ENCODE results near the gene VWF. TPM values are rescaled to one million over a fixed set of nuclear protein-coding genes. Genes with fewer than 3 reads are reported as not detected.
A peak's percentile ranks its signal among the peaks of the same experiment; 100 is the strongest.

The VWF gene
- total RNA-seq, 6 donors from 2014 or later, result 292 to 543 (median 360) TPM

DNA sequence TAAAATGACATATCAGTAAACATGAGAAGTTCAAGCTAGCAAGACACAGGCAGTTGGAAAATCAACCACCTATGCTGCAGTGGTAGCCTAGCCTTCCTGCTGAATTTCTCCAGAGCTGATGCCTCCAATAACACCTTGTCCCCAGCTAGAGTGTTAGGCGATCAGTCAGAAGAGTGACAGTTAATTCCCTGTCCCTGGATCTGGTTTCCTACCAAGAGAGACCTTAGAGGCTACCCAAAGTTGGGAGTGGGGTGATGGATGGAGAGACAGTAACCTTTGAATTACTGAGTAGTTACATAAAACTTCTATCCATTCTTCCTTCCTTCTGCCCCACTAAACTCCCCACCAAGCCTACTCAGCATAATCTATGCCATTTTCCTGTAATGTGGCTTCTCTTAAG is 177.5 kb downstream of the VWF start:
- Histone ChIP-seq H3K9me3 (no peaks in the 10 kb centered on the region), H3K27me3 (peaks cover 0 to 15% (median 4%) of the 10 kb centered on the region in 4 donors)
- no peak for DNase-seq

DNA sequence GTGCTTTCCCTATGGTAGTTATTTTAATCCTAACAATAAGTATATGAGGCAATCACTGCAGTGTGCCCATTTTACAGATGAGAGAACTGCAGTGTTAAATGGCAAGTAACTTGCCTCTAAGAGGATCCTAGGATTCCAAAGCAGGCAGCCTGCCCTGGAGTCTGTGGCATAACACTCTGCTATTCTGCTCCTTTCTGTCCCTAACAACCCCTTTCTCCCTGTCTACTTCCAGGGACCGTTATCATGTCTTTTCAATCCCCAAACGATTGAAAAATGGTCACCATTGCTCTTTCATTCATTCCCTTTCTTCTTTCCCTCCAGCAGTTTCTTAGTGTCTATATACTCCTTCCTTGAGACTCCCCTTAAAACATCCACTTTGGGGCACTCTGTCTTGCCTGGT is 178.1 kb downstream of the VWF start:
- Histone ChIP-seq H3K9me3 (no peaks in the 10 kb centered on the region), H3K4me1 (peaks cover 0 to 11% (median 6%) of the 10 kb centered on the region in 4 donors), H3K36me3 (peaks cover 0 to 73% (median 4%) of the 10 kb centered on the region in 4 donors), H3K27ac (no peak overlapping the region), H3K4me3 (no peak overlapping the region), H3K27me3 (peaks cover 0 to 15% (median 4%) of the 10 kb centered on the region in 4 donors)
- WGBS, 2 donors, result 61 to 82% methylated on average over 2 of the region's 2 CpGs
- DNase-seq (no peak), ATAC-seq (ENCODE audit: low FRiP score in 2 of 2) (no peak)
- TF ChIP-seq POLR2AphosphoS5 (IDR thresholded peaks at IDR 0.05), result no peak
- TF ChIP-seq, protein P1, sequence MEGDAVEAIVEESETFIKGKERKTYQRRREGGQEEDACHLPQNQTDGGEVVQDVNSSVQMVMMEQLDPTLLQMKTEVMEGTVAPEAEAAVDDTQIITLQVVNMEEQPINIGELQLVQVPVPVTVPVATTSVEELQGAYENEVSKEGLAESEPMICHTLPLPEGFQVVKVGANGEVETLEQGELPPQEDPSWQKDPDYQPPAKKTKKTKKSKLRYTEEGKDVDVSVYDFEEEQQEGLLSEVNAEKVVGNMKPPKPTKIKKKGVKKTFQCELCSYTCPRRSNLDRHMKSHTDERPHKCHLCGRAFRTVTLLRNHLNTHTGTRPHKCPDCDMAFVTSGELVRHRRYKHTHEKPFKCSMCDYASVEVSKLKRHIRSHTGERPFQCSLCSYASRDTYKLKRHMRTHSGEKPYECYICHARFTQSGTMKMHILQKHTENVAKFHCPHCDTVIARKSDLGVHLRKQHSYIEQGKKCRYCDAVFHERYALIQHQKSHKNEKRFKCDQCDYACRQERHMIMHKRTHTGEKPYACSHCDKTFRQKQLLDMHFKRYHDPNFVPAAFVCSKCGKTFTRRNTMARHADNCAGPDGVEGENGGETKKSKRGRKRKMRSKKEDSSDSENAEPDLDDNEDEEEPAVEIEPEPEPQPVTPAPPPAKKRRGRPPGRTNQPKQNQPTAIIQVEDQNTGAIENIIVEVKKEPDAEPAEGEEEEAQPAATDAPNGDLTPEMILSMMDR (IDR thresholded peaks at IDR 0.05), result no peak
- TF ChIP-seq EP300 (IDR thresholded peaks at IDR 0.05), result no peak

More for the DNA sequence above, 177.5 kb downstream of the VWF start:
- WGBS, 2 donors, result 75 to 77% methylated on average over 1 of the region's 1 CpG
- Histone ChIP-seq H3K4me3 (no peak overlapping the region), H3K27ac (no peak overlapping the region), H3K4me1 (peaks cover 0 to 11% (median 6%) of the 10 kb centered on the region in 4 donors), H3K36me3 (peaks cover 0 to 79% (median 7%) of the 10 kb centered on the region in 4 donors)
- no peak for ATAC-seq (ENCODE audit: low FRiP score in 2 of 2)
- TF ChIP-seq POLR2A (IDR thresholded peaks at IDR 0.05) (no peak), EP300 (IDR thresholded peaks at IDR 0.05) (no peak), POLR2AphosphoS5 (IDR thresholded peaks at IDR 0.05) (no peak)
- TF ChIP-seq, protein P1 (IDR thresholded peaks at IDR 0.05), result no peak

DNA sequence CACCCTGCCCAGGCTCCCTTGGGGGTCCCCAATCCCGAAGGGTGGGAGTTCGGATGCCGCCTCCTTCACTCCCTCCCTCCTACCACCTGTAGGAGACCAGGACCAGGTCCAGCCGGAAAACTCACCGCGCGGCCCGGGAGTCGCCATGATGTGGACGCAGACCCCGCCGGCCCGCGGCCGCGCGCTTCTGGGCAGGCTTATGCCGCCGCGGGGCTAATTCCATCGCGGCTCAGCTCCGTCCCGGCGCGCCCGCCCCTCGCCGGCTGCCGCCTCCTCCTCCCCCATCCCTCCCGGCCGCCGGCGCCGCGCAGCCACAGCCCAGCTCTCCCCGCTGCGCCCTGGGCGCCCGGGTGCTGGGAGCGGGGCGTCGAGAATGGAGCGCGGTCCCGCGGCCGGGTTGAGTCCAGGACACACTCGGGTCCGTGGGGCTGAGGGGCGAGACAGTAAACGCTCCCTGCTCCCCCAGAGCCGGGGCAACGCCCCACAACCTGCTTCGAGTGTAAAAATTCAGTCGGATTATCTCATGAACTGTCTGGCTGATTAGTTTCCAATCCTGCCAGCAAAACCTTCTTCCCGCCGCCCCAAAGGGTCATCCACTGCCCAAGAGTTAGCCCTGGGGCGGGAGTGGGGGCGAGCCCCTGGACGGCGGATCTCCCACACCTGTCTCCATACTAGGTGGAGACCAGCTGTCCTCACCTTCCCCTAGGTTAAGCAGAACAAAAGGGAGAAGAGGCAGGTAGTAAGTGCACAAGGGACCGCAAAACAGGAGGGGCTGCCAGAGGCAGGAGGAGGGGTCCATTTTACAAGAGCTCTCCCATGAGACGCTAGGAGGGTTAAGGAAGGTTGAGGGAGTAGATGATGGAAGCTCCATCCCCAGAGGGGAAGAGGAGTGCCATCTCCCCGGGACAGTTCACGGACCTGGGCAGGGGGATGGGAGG is 179.1 kb downstream of the VWF start, which contains the start of gene ANO2:
TSS of gene ANO2 (minus strand) at position 189 of the 938 bp plus-strand sequence. CDS start at position 147, 42 bp downstream.
- WGBS, 2 donors, result 30 to 43% methylated on average over 16 to 30 of the region's 66 CpGs
- Histone ChIP-seq H3K27me3 (peaks cover 0 to 15% (median 4%) of the 10 kb centered on the region in 4 donors), H3K9me3 (no peaks in the 10 kb centered on the region), H3K4me3 (peak within 1 kb of the TSS in 3 of 4 donors; percentile 8 to 43 (median 35)), H3K4me1 (peaks cover 0 to 11% (median 6%) of the 10 kb centered on the region in 4 donors), H3K36me3 (peaks cover 0 to 69% (median 4%) of the 10 kb centered on the region in 4 donors), H3K27ac (no peak within 1 kb of the TSS)
- no peak for TF ChIP-seq EP300 (IDR thresholded peaks at IDR 0.05)
- TF ChIP-seq, protein P1 (IDR thresholded peaks at IDR 0.05), result no peak
- TF ChIP-seq POLR2AphosphoS5 (IDR thresholded peaks at IDR 0.05), result no peak
- no peak for TF ChIP-seq POLR2A (IDR thresholded peaks at IDR 0.05)
- DNase-seq, result peak in 1 of 2 donors; percentile 87
- ATAC-seq (ENCODE audit: low FRiP score in 2 of 2), result peak in 1 of 2 donors; percentile 73

DNA sequence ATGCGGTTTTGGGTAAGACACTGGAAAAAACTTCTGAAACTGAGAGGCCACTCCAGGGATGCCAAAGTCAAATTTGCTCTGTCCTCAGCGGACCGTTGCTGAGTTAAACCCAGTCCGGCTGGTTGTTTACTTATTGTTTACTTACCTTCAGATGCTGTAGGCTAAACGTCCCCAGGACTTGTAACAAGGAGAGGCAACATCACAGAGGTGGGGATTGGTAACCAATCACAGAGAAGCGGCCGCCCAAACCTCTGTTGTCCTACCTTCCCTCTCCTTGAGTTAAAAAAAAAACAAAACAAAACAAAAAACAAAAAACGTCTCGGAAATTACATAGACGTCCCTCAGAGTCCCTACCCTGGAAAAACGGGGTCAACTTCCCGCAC is 179.8 kb downstream of the VWF start:
- peaks cover 0 to 62% (median 4%) of the 10 kb centered on the region in 4 donors for H3K36me3 ChIP-seq
- no peak for DNase-seq
- peak overlapping the region in 3 of 4 donors; percentile 8 to 43 (median 35) for H3K4me3 ChIP-seq
- 36 to 44% methylated on average over 12 of the region's 12 CpGs for WGBS, 2 donors
- H3K4me1 ChIP-seq, result peaks cover 0 to 11% (median 6%) of the 10 kb centered on the region in 4 donors
- H3K27ac ChIP-seq, result no peak overlapping the region
- H3K9me3 ChIP-seq, result no peaks in the 10 kb centered on the region
- TF ChIP-seq, protein P1 (IDR thresholded peaks at IDR 0.05), result no peak
- TF ChIP-seq POLR2A (IDR thresholded peaks at IDR 0.05), result no peak
- TF ChIP-seq POLR2AphosphoS5 (IDR thresholded peaks at IDR 0.05), result no peak
- no peak for TF ChIP-seq EP300 (IDR thresholded peaks at IDR 0.05)
- no peak for ATAC-seq (ENCODE audit: low FRiP score in 2 of 2)
- peaks cover 0 to 15% (median 4%) of the 10 kb centered on the region in 4 donors for H3K27me3 ChIP-seq

Measured in upper lobe of left lung (tissue), 6 donors.